Measurements from ENCODE around the gene USH2A. TPM values are rescaled to one million over a fixed set of nuclear protein-coding genes. Genes with fewer than 3 reads are reported as not detected.

USH2A gene
- total RNA-seq, 1 donor from 2014 or later = not detected

DNA sequence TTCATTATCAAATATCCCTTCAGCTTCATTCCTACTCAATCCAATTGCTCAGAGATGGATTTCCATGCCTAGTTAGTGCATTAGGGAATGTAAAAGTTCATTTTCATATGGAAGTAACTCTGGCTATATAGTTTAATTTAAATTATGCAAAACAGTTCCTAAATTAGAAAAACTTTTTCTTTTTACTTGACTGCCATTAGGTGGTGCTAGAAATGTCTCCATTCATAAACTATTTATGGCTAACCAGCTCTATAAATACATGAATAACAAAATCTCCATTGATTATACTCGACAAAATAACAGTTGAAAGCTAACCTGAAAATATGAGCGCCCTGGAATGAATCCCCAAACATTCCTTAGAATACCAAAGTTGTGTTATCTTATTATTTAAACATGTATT is 311.4 kb downstream of the USH2A start:
- no peak for DNase-seq (ENCODE audit: extremely low spot score, unreplicated experiment)
- peaks cover 28% of the 10 kb centered on the region for H3K27me3 Mint-ChIP-seq (ENCODE audit: unreplicated experiment)
- no peaks in the 10 kb centered on the region for H3K9me3 Mint-ChIP-seq (ENCODE audit: unreplicated experiment)
- H3K4me3 Mint-ChIP-seq (ENCODE audit: unreplicated experiment) = no peak overlapping the region
- peak; percentile 42 for TF ChIP-seq CTCF (IDR thresholded peaks at IDR 0.05)
- no peaks in the 10 kb centered on the region for H3K4me1 Mint-ChIP-seq (ENCODE audit: unreplicated experiment)
- H3K27ac Mint-ChIP-seq (ENCODE audit: unreplicated experiment) = no peak overlapping the region
- no peaks in the 10 kb centered on the region for H3K36me3 Mint-ChIP-seq (ENCODE audit: unreplicated experiment)

DNA sequence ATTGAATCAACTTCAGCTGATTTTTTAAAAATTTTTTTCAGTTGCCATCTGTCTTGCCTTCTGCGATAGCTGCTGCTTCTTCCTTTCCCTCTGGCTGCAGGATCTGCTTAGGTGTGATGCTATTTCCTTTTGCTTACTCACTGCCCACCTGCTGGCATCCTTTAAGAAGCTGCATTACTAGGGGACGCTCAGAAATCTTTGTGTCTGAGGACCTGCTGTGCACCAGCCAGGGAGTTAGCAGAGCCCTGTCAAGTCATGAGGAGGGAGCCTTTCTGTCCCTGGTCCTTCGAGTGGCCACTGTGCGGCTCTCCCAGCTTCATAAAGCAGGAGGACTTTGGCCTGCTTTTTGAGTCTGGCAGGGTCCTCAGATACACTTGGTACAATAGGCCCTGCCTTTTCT is 327.8 kb downstream of the USH2A start:
- H3K4me3 Mint-ChIP-seq (ENCODE audit: unreplicated experiment) = no peak overlapping the region
- H3K27me3 Mint-ChIP-seq (ENCODE audit: unreplicated experiment) = peaks cover 16% of the 10 kb centered on the region
- no peak overlapping the region for H3K27ac Mint-ChIP-seq (ENCODE audit: unreplicated experiment)
- H3K4me1 Mint-ChIP-seq (ENCODE audit: unreplicated experiment) = no peaks in the 10 kb centered on the region
- H3K9me3 Mint-ChIP-seq (ENCODE audit: unreplicated experiment) = no peaks in the 10 kb centered on the region
- TF ChIP-seq CTCF (IDR thresholded peaks at IDR 0.05) = no peak
- no peak for DNase-seq (ENCODE audit: extremely low spot score, unreplicated experiment)
- H3K36me3 Mint-ChIP-seq (ENCODE audit: unreplicated experiment) = no peaks in the 10 kb centered on the region

- Mint-ChIP-seq H3K4me3 (ENCODE audit: unreplicated experiment) (no peak overlapping the region), H3K4me1 (ENCODE audit: unreplicated experiment) (no peaks in the 10 kb centered on the region), H3K27me3 (ENCODE audit: unreplicated experiment) (peaks cover 9% of the 10 kb centered on the region), H3K36me3 (ENCODE audit: unreplicated experiment) (no peaks in the 10 kb centered on the region), H3K9me3 (ENCODE audit: unreplicated experiment) (no peaks in the 10 kb centered on the region), H3K27ac (ENCODE audit: unreplicated experiment) (no peak overlapping the region)
- no peak for TF ChIP-seq CTCF (IDR thresholded peaks at IDR 0.05)
- no peak for DNase-seq (ENCODE audit: extremely low spot score, unreplicated experiment)
These were observed 332.7 kb downstream of the USH2A start for GRCh38 chr1:216090556-216090955.

DNA sequence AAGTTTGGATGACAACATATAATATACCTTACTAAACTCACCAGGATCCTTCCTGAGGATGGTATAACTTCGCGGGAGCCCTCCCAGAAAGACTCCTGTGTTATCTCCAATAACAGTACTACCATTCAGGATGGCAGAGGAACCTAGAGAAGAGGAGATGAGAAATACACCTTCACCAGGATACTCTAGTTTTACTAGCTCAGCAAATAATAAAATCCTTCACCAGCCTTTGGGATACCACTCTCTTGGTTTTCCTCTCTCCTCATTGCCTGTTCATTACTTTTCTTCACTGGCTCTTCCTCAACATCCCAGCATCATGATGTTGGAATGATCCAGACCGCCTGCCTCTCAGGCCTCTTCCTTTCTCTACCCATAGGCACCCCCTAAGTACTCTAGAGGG is 336.6 kb downstream of the USH2A start:
- Mint-ChIP-seq H3K27me3 (ENCODE audit: unreplicated experiment) (no peaks in the 10 kb centered on the region), H3K9me3 (ENCODE audit: unreplicated experiment) (no peaks in the 10 kb centered on the region), H3K36me3 (ENCODE audit: unreplicated experiment) (no peaks in the 10 kb centered on the region), H3K4me1 (ENCODE audit: unreplicated experiment) (no peaks in the 10 kb centered on the region), H3K27ac (ENCODE audit: unreplicated experiment) (no peak overlapping the region), H3K4me3 (ENCODE audit: unreplicated experiment) (no peak overlapping the region)
- no peak for DNase-seq (ENCODE audit: extremely low spot score, unreplicated experiment)
- TF ChIP-seq CTCF (IDR thresholded peaks at IDR 0.05) = no peak

DNA sequence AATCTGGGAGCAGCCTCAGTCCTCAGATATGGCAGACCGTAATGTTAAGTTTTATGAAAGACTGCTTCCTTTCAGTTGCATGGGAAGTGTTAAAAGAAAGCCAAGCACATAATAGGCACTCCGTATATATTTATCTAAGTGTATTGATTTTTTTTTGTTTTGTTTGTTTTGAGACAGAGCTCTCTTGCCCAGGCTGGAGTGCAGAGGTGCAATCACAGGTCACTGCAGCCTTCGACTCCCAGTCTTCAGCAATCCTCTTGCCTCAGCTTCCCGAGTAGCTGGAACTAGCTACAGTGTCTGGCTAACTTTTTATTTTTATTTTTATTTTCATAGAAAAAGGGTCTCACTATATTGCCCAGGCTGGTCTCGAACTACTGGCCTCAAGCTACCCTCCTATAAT is 341.8 kb downstream of the USH2A start:
- Mint-ChIP-seq H3K27ac (ENCODE audit: unreplicated experiment) (no peak overlapping the region), H3K27me3 (ENCODE audit: unreplicated experiment) (peaks cover 5% of the 10 kb centered on the region), H3K9me3 (ENCODE audit: unreplicated experiment) (no peaks in the 10 kb centered on the region)

More for the DNA sequence above, 341.8 kb downstream of the USH2A start:
- DNase-seq (ENCODE audit: extremely low spot score, unreplicated experiment) = no peak
- TF ChIP-seq CTCF (IDR thresholded peaks at IDR 0.05) = no peak
- Mint-ChIP-seq H3K36me3 (ENCODE audit: unreplicated experiment) (no peaks in the 10 kb centered on the region), H3K4me3 (ENCODE audit: unreplicated experiment) (no peak overlapping the region), H3K4me1 (ENCODE audit: unreplicated experiment) (no peaks in the 10 kb centered on the region)
